Body of pancreas (tissue), 4 donors: ENCODE results near the gene ACP3. TPM values are rescaled to one million over a fixed set of nuclear protein-coding genes. Genes with fewer than 3 reads are reported as not detected.
"Not testable (repeated sequence)": the region's sequence is repeated elsewhere in the genome, so short reads cannot be mapped to it uniquely, and the experiment has no call there.

ENCODE experiments used
- ATAC-seq: fragments of 150-250 bp; one replicate; pipeline ENCODE4 v1.9.1; 2016
- DNase-seq, 4 donors: peaks; one replicate each; pipeline ENCODE4 v3.0.0-alpha.2; 2019
- H3K27ac ChIP-seq, 4 donors: fragments of 200-600 bp; sonication (generic); 1 replicate in 3 of 4; 2 replicates in 1 of 4; pipeline versions ENCODE4 v1.5.1 to v1.6.1; 2016 to 2019; ENCODE audit warnings: mild to moderate bottlenecking in 1 of 4, mixed read lengths in 1 of 4, moderate library complexity in 1 of 4
- H3K27me3 ChIP-seq, 2 donors: fragments of 200-600 bp; sonication (generic); one replicate each; pipeline ENCODE4 v1.6.0; 2016; ENCODE audit warnings: mild to moderate bottlenecking in 1 of 2
- H3K36me3 ChIP-seq, 2 donors: fragments of 200-600 bp; sonication (generic); replicated peaks in 1 of 2; 2 replicates each; pipeline ENCODE4 v1.5.1; 2016; ENCODE audit warnings: low read depth in 2 of 2; ENCODE audit not compliant: insufficient read depth in 1 of 2
- H3K4me1 ChIP-seq: fragments of 200-600 bp; sonication (generic); one replicate; pipeline ENCODE4 v1.6.0; 2016
- H3K4me3 ChIP-seq, 2 donors: fragments of 200-600 bp; sonication (generic); 1 replicate in 1 of 2; 2 replicates in 1 of 2; pipeline ENCODE4 v1.5.1; 2016 to 2019
- H3K9me3 ChIP-seq, 3 donors: fragments of 200-600 bp; sonication (generic); 1 replicate in 2 of 3; 2 replicates in 1 of 3; pipeline ENCODE4 v1.5.1; 2016
- POLR2A ChIP-seq, 3 donors: fragments of 450-650 bp; IDR thresholded peaks; one replicate each; pipeline ENCODE4 v1.6.1; 2016; ENCODE audit warnings: antibody characterized with exemption in 3 of 3, mild to moderate bottlenecking in 2 of 3
- WGBS, 2 donors: methylation state at CpG; one replicate each; pipeline ENCODE4 v1.1.5; 2017; 5-methylcytosine and 5-hydroxymethylcytosine counted together
- intact Hi-C: fragments of 100-400 bp; cut with DNase I; formaldehyde crosslinking; loops from one replicate; pipeline ENCODE4 v1.15.1; 2023
- total RNA-seq, 2 donors: library from RNA; depleted of rRNA; stranded (reverse); fragments of >200 nt; gene quantifications; one replicate each; pipeline ENCODE4 v1.1.0, GENCODE V29; 2016
- TF ChIP-seq, protein P1 (sequence below), 7 experiments: fragments of 450-650 bp in 4 of 7; fragments of 200-600 bp in 3 of 7; sonication (generic) in 3 of 7; IDR thresholded peaks; one replicate each; pipeline ENCODE4 v1.5.1; 2016 to 2019; ENCODE audit warnings: antibody characterized with exemption in 7 of 7

ACP3 gene
- total RNA-seq, 2 donors from 2014 or later: 0.33 to 1.6 TPM

DNA sequence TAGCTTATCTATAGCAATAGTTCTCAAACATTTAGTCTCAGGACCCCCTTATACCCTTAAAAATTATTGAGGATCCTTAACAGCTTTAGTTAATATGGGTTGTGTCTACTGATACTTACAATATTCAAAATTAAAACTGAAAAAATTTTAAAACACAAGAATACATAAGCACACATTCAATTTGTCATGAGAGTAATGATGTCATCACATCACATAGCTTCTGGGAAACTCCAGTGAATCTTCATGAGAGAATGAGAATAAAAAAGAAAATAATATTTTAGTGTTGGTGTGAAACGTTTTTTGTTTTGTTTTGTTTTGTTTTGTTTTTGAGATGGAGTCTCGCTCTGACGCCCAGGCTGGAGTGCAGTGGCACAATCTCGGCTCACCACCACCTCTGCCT lies 25.2 kb upstream of the ACP3 start:
- 68 to 70% methylated on average over 4 of the region's 4 CpGs for WGBS, 2 donors
- ATAC-seq: no peak
- H3K9me3 ChIP-seq: no peaks in the 10 kb centered on the region
- intact Hi-C loops: no loop called here
- no peak for DNase-seq
- no peak for TF ChIP-seq POLR2A (IDR thresholded peaks at IDR 0.05)
- TF ChIP-seq, protein P1, sequence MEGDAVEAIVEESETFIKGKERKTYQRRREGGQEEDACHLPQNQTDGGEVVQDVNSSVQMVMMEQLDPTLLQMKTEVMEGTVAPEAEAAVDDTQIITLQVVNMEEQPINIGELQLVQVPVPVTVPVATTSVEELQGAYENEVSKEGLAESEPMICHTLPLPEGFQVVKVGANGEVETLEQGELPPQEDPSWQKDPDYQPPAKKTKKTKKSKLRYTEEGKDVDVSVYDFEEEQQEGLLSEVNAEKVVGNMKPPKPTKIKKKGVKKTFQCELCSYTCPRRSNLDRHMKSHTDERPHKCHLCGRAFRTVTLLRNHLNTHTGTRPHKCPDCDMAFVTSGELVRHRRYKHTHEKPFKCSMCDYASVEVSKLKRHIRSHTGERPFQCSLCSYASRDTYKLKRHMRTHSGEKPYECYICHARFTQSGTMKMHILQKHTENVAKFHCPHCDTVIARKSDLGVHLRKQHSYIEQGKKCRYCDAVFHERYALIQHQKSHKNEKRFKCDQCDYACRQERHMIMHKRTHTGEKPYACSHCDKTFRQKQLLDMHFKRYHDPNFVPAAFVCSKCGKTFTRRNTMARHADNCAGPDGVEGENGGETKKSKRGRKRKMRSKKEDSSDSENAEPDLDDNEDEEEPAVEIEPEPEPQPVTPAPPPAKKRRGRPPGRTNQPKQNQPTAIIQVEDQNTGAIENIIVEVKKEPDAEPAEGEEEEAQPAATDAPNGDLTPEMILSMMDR (IDR thresholded peaks at IDR 0.05): no peak
- no peaks in the 10 kb centered on the region for H3K4me1 ChIP-seq
- H3K36me3 ChIP-seq: no peaks in the 10 kb centered on the region
- H3K4me3 ChIP-seq: no peak overlapping the region
- H3K27ac ChIP-seq: no peak overlapping the region
- H3K27me3 ChIP-seq: no peaks in the 10 kb centered on the region

DNA sequence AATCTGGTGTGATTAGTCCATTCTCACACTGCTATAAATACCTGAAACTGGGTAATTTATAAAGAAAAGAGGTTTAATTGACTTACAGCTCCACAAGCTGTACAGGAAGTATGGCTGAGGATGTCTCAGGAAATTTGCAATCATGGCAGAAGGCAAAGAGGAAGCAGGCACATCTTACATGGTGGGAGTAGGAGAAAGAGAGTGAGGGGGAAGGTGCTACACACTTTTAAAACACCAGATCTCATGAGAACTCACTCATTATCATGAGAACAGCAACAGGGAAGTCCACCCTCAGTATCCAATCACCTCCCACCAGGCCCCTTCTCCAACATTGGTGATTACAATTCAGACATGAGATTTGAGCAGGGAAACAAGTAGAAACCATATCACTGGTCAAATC lies 24.0 kb upstream of the ACP3 start:
- no peaks in the 10 kb centered on the region for H3K9me3 ChIP-seq
- no peak for TF ChIP-seq POLR2A (IDR thresholded peaks at IDR 0.05)
- TF ChIP-seq, protein P1 (IDR thresholded peaks at IDR 0.05): no peak
- H3K4me3 ChIP-seq: no peak overlapping the region
- no peak overlapping the region for H3K27ac ChIP-seq
- H3K27me3 ChIP-seq: no peaks in the 10 kb centered on the region
- ATAC-seq (no peak), DNase-seq (no peak)
- no peaks in the 10 kb centered on the region for H3K4me1 ChIP-seq
- no peaks in the 10 kb centered on the region for H3K36me3 ChIP-seq
- intact Hi-C loops: no loop called here

DNA sequence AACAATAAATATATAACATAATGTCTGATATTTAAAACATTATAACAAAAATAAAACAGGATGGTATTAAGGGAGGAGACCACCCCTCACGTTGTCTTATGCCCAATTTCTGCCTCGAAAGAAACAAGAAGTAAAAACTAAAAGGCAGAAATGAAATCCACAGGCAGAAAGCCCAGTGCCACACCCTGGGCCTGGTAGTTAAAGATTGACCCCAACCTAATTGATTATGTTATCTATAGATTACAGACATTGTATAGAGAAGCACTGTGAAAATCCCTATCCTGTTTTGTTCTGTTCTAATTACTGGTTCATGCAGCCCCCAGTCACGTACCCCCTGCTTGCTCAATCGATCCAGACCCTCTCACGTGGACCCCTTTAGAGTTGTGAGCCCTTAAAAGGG lies 22.3 kb upstream of the ACP3 start:
- intact Hi-C loops: no loop called here
- Histone ChIP-seq H3K4me3 (no peak overlapping the region), H3K36me3 (no peaks in the 10 kb centered on the region), H3K4me1 (no peaks in the 10 kb centered on the region), H3K27me3 (no peaks in the 10 kb centered on the region), H3K9me3 (no peaks in the 10 kb centered on the region), H3K27ac (no peak overlapping the region)
- DNase-seq (no peak), ATAC-seq (no peak)
- TF ChIP-seq, protein P1 (IDR thresholded peaks at IDR 0.05): no peak
- TF ChIP-seq POLR2A (IDR thresholded peaks at IDR 0.05): no peak
- WGBS, 2 donors: 54 to 72% methylated on average over 5 of the region's 5 CpGs

DNA sequence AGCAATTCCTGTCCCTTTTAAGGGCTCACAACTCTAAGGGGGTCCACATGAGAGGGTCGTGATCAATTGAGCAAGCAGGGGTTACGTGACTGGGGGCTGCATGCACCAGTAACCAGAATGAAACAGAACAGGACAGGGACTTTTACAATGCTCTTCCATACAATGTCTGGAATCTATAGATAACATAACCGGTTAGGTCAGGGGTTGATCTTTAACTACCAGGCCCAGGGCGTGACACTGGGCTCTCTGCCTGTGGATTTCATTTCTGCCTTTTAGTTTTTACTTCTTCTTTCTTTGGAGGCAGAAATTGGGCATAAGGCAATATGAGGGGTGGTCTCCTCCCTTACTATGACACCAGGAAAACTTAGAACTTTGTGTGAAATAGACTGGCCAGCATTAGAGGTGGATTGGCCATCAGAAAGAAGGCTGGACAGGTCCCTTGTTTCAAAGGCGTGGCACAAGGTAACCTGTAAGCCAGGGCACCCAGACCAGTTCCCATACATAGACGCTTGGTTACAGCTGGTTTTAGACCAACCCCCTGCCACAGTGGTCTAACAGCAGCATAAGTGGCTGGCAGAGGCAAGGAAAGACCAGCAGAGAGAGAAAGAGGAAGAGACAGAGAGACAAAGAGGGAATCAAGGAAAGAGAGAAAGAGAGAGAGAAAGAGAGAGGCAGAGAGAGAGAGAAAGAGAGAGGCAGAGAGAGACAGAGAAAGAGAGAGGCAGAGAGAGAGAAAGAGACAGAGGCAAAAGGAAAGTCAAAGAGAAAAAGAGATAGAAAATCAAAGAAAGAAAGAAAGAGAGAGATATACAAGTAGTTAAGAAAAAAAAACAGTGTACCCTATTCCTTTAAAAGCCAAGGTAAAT lies 13.6 kb upstream of the ACP3 start:
- H3K27me3 ChIP-seq, H3K4me1 ChIP-seq, ATAC-seq, H3K27ac ChIP-seq, H3K4me3 ChIP-seq, H3K36me3 ChIP-seq, intact Hi-C loops, DNase-seq: not testable (repeated sequence)
- WGBS, 2 donors: 73 to 85% methylated on average over 6 of the region's 6 CpGs
- peaks cover 0 to 15% (median 0%) of the 10 kb centered on the region in 3 donors for H3K9me3 ChIP-seq

GRCh38 chr3:132304351-132304750 lies 12.9 kb upstream of the ACP3 start:
- H3K36me3 ChIP-seq, DNase-seq, H3K27me3 ChIP-seq, intact Hi-C loops, H3K4me3 ChIP-seq, ATAC-seq, H3K27ac ChIP-seq, H3K4me1 ChIP-seq: not testable (repeated sequence)
- WGBS, 2 donors: 50 to 54% methylated on average over 2 of the region's 2 CpGs
- peaks cover 0 to 15% (median 0%) of the 10 kb centered on the region in 3 donors for H3K9me3 ChIP-seq

DNA sequence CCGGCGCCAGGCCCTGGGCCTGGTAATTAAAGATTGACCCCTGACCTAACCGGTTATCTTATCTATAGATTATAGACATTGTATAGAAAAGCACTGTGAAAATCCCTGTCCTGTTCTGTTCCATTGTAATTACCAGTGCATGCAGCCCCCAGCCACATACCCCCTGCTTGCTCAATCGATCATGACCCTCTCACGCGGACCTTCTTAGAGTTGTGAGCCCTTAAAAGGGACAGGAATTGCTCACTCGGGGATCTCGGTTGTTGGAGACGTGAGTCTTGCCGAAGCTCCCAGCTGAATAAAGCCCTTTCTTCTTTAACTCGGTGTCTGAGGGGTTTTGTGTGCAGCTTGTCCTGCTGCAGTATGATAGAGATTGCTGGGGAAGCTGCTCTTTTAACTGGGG lies 7.2 kb upstream of the ACP3 start:
- H3K27me3 ChIP-seq, H3K9me3 ChIP-seq, DNase-seq, H3K27ac ChIP-seq, H3K4me3 ChIP-seq, ATAC-seq, intact Hi-C loops, H3K36me3 ChIP-seq, H3K4me1 ChIP-seq: not testable (repeated sequence)
- WGBS, 2 donors: 84 to 86% methylated on average over 11 of the region's 11 CpGs
